IMR-90 (cell line): ENCODE results near the gene ZFP57. TPM values are rescaled to one million over a fixed set of nuclear protein-coding genes. Genes with fewer than 3 reads are reported as not detected.

ENCODE experiments used
- ATAC-seq: fragments of 200-7000 bp; cut with Tn5 transposase; 2 replicates; pipeline ENCODE4 v1.9.1; 2020; ENCODE audit warnings: low read depth, mild to moderate bottlenecking, moderate library complexity
- BruUV-seq: library from RNA; stranded (reverse); fragments of 400-500 nt; replicated peaks from 2 replicates; lab custom pipeline; 2021; lab: Mats Ljungman, UMichigan
- CTCF ChIA-PET: fragments of 300-600 bp; formaldehyde crosslinking; extraction: SDS; loops from one replicate; lab custom pipeline; 2021; ENCODE audit warnings: antibody characterized with exemption; lab: Yijun Ruan, JAX
- POLR2A ChIA-PET: fragments of 300-600 bp; sonication (Branson Sonifier 250); formaldehyde crosslinking; loops from one replicate; lab custom pipeline; 2022; ENCODE audit warnings: antibody characterized with exemption; ENCODE audit not compliant: unreplicated experiment; lab: Charles Lee
- DNase-seq: peaks from one replicate; pipeline ENCODE4 v3.0.0; 2013
- H2AFZ ChIP-seq: replicated peaks from 2 replicates; pipeline ENCODE3; 2013; ENCODE audit warnings: low read length, mild to moderate bottlenecking; ENCODE audit not compliant: poor library complexity
- H2AK5ac ChIP-seq: 2 replicates; pipeline ENCODE4 v1.6.1; 2013; ENCODE audit warnings: low read depth, low read length, inconsistent platforms
- H2AK9ac ChIP-seq: replicated peaks from 2 replicates; pipeline ENCODE3; 2013; ENCODE audit warnings: mild to moderate bottlenecking, low read depth, low read length, moderate library complexity; ENCODE audit not compliant: poor library complexity
- H2BK120ac ChIP-seq: 2 replicates; pipeline ENCODE4 v1.6.1; 2013; ENCODE audit warnings: low read depth, low read length, inconsistent platforms
- H2BK15ac ChIP-seq: 3 replicates; pipeline ENCODE4 v1.6.1; 2013; ENCODE audit warnings: low read depth, low read length, inconsistent platforms
- H2BK20ac ChIP-seq: 2 replicates; pipeline ENCODE4 v1.6.1; 2013; ENCODE audit warnings: low read depth, mild to moderate bottlenecking, inconsistent platforms, low read length, moderate library complexity
- H2BK5ac ChIP-seq: 2 replicates; pipeline ENCODE4 v1.6.1; 2013; ENCODE audit warnings: mild to moderate bottlenecking, low read depth, low read length, inconsistent platforms; ENCODE audit not compliant: poor library complexity, severe bottlenecking
- H3K14ac ChIP-seq: replicated peaks from 2 replicates; pipeline ENCODE4 v1.6.1; 2013; ENCODE audit warnings: low read depth, low read length, inconsistent platforms
- H3K18ac ChIP-seq: 2 replicates; pipeline ENCODE4 v1.6.1; 2013; ENCODE audit warnings: low read depth, low read length, control low read depth
- H3K23ac ChIP-seq: 2 replicates; pipeline ENCODE4 v1.6.1; 2013; ENCODE audit warnings: low read depth, low read length, inconsistent platforms
- H3K27ac ChIP-seq: 2 replicates; pipeline ENCODE4 v1.5.1; 2013; ENCODE audit warnings: mild to moderate bottlenecking, control low read depth, low read length; ENCODE audit not compliant: insufficient read depth
- H3K27me3 ChIP-seq: 2 replicates; pipeline ENCODE4 v1.6.1; 2013; ENCODE audit warnings: low read length; ENCODE audit not compliant: control insufficient read depth, insufficient read depth
- H3K36me3 ChIP-seq: 2 replicates; pipeline ENCODE4 v1.6.1; 2013; ENCODE audit warnings: low read length, mixed read lengths; ENCODE audit not compliant: control insufficient read depth, insufficient read depth
- H3K4ac ChIP-seq: 2 replicates; pipeline ENCODE4 v1.6.1; 2013; ENCODE audit warnings: low read depth, low read length, inconsistent platforms
- H3K4me1 ChIP-seq: 2 replicates; pipeline ENCODE4 v1.6.1; 2013; ENCODE audit warnings: low read length, mixed read lengths; ENCODE audit not compliant: control insufficient read depth, insufficient read depth
- H3K4me2 ChIP-seq: 2 replicates; pipeline ENCODE4 v1.6.1; 2013; ENCODE audit warnings: low read depth, mild to moderate bottlenecking, control low read depth, low read length, moderate library complexity
- H3K4me3 ChIP-seq: 2 replicates; pipeline ENCODE4 v1.5.1; 2013; ENCODE audit warnings: low read depth, mild to moderate bottlenecking, control low read depth, low read length, moderate library complexity; ENCODE audit not compliant: insufficient read depth
- H3K56ac ChIP-seq: 2 replicates; pipeline ENCODE4 v1.6.1; 2013; ENCODE audit warnings: low read length, inconsistent platforms; ENCODE audit not compliant: insufficient read depth; ENCODE audit errors: extremely low read depth
- H3K79me1 ChIP-seq, 2 experiments: 2 replicates each; pipeline ENCODE4 v1.6.1; 2013; ENCODE audit warnings: low read length in 2 of 2, inconsistent platforms in 1 of 2, low read depth in 1 of 2
- H3K9ac ChIP-seq: 2 replicates; pipeline ENCODE4 v1.6.1; 2013; ENCODE audit warnings: low read depth, low read length, control low read depth
- H3K9me1 ChIP-seq: 2 replicates; pipeline ENCODE4 v1.6.1; 2013; ENCODE audit warnings: low read length, inconsistent platforms; ENCODE audit not compliant: insufficient read depth
- H3K9me3 ChIP-seq: 2 replicates; pipeline ENCODE4 v1.6.1; 2013; ENCODE audit warnings: low read length; ENCODE audit not compliant: control insufficient read depth, insufficient read depth
- H4K20me1 ChIP-seq: 2 replicates; pipeline ENCODE4 v1.6.1; 2013; ENCODE audit warnings: low read length, inconsistent platforms; ENCODE audit not compliant: insufficient read depth
- H4K5ac ChIP-seq: 2 replicates; pipeline ENCODE4 v1.6.1; 2013; ENCODE audit warnings: mild to moderate bottlenecking, low read depth, low read length, control low read depth
- H4K8ac ChIP-seq, 2 experiments: 2 replicates each; pipeline ENCODE4 v1.6.1; 2013; ENCODE audit warnings: low read depth in 2 of 2, low read length in 2 of 2, control low read depth in 1 of 2, inconsistent platforms in 1 of 2
- H4K91ac ChIP-seq: 2 replicates; pipeline ENCODE4 v1.6.1; 2013; ENCODE audit warnings: low read depth, low read length, inconsistent platforms; ENCODE audit not compliant: insufficient read depth
- BHLHE40 ChIP-seq: fragments of 150-350 bp; IDR thresholded peaks from 2 replicates; pipeline ENCODE4 v1.6.1; 2016; ENCODE audit warnings: mild to moderate bottlenecking, low read depth, low read length
- MAFK ChIP-seq: IDR thresholded peaks from 2 replicates; pipeline ENCODE4 v1.6.1; 2012; ENCODE audit warnings: low read depth, low read length, improper control_type of control experiment
- NFE2L2 ChIP-seq: fragments of 150-350 bp; IDR thresholded peaks from 2 replicates; pipeline ENCODE4 v1.6.1; 2016; ENCODE audit warnings: low read depth, mild to moderate bottlenecking, low read length
- RFX5 ChIP-seq: IDR thresholded peaks from 2 replicates; pipeline ENCODE4 v1.8.0; 2012; ENCODE audit warnings: low read depth, mild to moderate bottlenecking, low read length, moderate library complexity
- WGBS, 2 experiments: methylation state at CpG; one replicate each; pipeline versions ENCODE4 v1.1.5 to v1.1.7; 2013; ENCODE audit warnings: missing lambda C conversion rate in 2 of 2; ENCODE audit not compliant: insufficient read length in 1 of 2; ENCODE audit errors: extremely low coverage in 2 of 2; 5-methylcytosine and 5-hydroxymethylcytosine counted together
- dilution Hi-C: fragments of 300-500 bp; cut with HindIII; formaldehyde crosslinking; loops from one replicate; pipeline ENCODE4 v1.14.3; 2018; ENCODE audit warnings: low sequenced_read_pairs; ENCODE audit not compliant: unreplicated experiment
- in situ Hi-C: fragments of 300-500 bp; cut with MboI; formaldehyde crosslinking; loops from 3 replicates; pipeline ENCODE4 v1.14.3; 2019; ENCODE audit warnings: low sequenced_read_pairs, inconsistent platforms, mixed read lengths
- intact Hi-C: fragments of 100-400 bp; cut with micrococcal nuclease; formaldehyde crosslinking; loops from 2 replicates; pipeline ENCODE4 v1.10.0; 2022
- polyA plus RNA-seq, 3 experiments: library from polyadenylated mRNA; depleted of rRNA; stranded (reverse); fragments of >200 nt; gene quantifications; 2 replicates each; pipeline ENCODE4 v1.2.3, GENCODE V29; 2012; ENCODE audit warnings: low replicate concordance in 1 of 3
- total RNA-seq: library from RNA; depleted of rRNA; stranded (reverse); fragments of >200 nt; gene quantifications from 2 replicates; pipeline ENCODE4 v1.2.3, GENCODE V29; 2012
- TF ChIP-seq, protein P1 (sequence below): fragments of 150-350 bp; IDR thresholded peaks from 2 replicates; pipeline ENCODE4 v1.6.1; 2017; ENCODE audit warnings: mild to moderate bottlenecking, antibody characterized with exemption, low read length, low read depth

Gene ZFP57
- total and polyA plus RNA-seq, 2 of the 4 experiments (the other 2 are of a cell fraction) = not detected

GRCh38 chr6:29631860-29632731, 48.9 kb downstream of the ZFP57 start:
- Histone ChIP-seq H4K20me1 (peaks cover 4% of the 10 kb centered on the region), H3K18ac (no peak overlapping the region), H2BK5ac (peak overlapping the region; percentile 14), H3K56ac (no peak overlapping the region; the same call in 1 of the 2 replicates), H3K4me1 (peaks cover 11% of the 10 kb centered on the region), H3K9ac (peak overlapping the region; percentile 26), H2BK120ac (no peak overlapping the region; the same call in 1 of the 2 replicates), H3K9me3 (no peaks in the 10 kb centered on the region), H2AK5ac (peak overlapping the region; percentile 48), H2BK20ac (peak overlapping the region; percentile 40; the same call in 1 of the 2 replicates), H3K14ac (peak overlapping the region; percentile 89), H4K5ac (peak overlapping the region; percentile 11; the same call in 1 of the 2 replicates), H3K4ac (peak overlapping the region; percentile 77), H4K91ac (0 out of 2 replicates have a peak overlapping the region, but pooled peaks have one; percentile 6), H2BK15ac (no peak overlapping the region), H3K4me2 (peak overlapping the region; percentile 82), H3K9me1 (peaks cover 9% of the 10 kb centered on the region; the same call in 1 of the 2 replicates), H3K36me3 (no peaks in the 10 kb centered on the region), H3K27ac (peak overlapping the region; percentile 62), H2AK9ac (peak overlapping the region; percentile 86), H3K4me3 (peak overlapping the region; percentile 77), H3K79me1 (peaks cover 8 to 36% of the 10 kb centered on the region in 2 experiments; a peak in 3 of 4 replicates), H2AFZ (peak overlapping the region; percentile 90), H4K8ac (peak overlapping the region in 1 of 2 experiments; percentile 62; a peak in 1 of 4 replicates), H3K27me3 (no peaks in the 10 kb centered on the region), H3K23ac (peak overlapping the region; percentile 98)
- POLR2A ChIA-PET = interaction anchor here (1.0 kb wide), 1 partner anchor 18 kb away, joined by 3 read pairs; no protein-coding TSS in a partner anchor
- intact Hi-C loops = loop anchor here (5.0 kb wide), 2 partner anchors 120 to 1405 kb away; partner anchors contain the start of gene ZSCAN9
- 3% methylated on average over 17 of the region's 53 CpGs; no CpG with 5 or more reads in 1 of the 2 experiments for WGBS, 2 experiments
- TF ChIP-seq MAFK (no peak), BHLHE40 (no peak), RFX5 (no peak), NFE2L2 (no peak)
- TF ChIP-seq, protein P1, sequence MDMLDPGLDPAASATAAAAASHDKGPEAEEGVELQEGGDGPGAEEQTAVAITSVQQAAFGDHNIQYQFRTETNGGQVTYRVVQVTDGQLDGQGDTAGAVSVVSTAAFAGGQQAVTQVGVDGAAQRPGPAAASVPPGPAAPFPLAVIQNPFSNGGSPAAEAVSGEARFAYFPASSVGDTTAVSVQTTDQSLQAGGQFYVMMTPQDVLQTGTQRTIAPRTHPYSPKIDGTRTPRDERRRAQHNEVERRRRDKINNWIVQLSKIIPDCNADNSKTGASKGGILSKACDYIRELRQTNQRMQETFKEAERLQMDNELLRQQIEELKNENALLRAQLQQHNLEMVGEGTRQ = no peak
- CTCF ChIA-PET = interaction anchor here (1.1 to 1.8 kb wide), 3 partner anchors 16 to 21 kb away, joined by 4 to 11 read pairs (median 6); no protein-coding TSS in a partner anchor
- DNase-seq = peak; percentile 55
- in situ Hi-C loops = no loop called here
- peak; percentile 51 for ATAC-seq
- no TSS peak for BruUV-seq
- dilution Hi-C loops = no loop called here
